ENCODE results near the gene ILF3. TPM values are rescaled to one million over a fixed set of nuclear protein-coding genes. Genes with fewer than 3 reads are reported as not detected.

ILF3 gene
- total RNA-seq, 2 experiments from 2014 or later, result 308 to 553 TPM

- Histone ChIP-seq H2AFZ (ENCODE audit: low read length) (peak within 1 kb of the TSS; percentile 52; the same call in 1 of the 2 replicates), H3K27ac (ENCODE audit: low read depth, low read length, poor library complexity, severe bottlenecking) (peak within 1 kb of the TSS; percentile 66), H3K4me3 (ENCODE audit: low read depth, low read length, poor library complexity, severe bottlenecking) (peak within 1 kb of the TSS; percentile 94), H3K9me3 (ENCODE audit: low read length) (no peaks in the 10 kb centered on the region), H3K36me3 (ENCODE audit: insufficient read depth, low read length) (peaks cover 33% of the 10 kb centered on the region), H4K20me1 (ENCODE audit: insufficient read depth, low read length) (peaks cover 15% of the 10 kb centered on the region), H3K79me2 (ENCODE audit: insufficient read depth, low read depth, low read length) (peaks cover 44% of the 10 kb centered on the region), H3K4me1 (ENCODE audit: insufficient read depth, low read length, poor library complexity, severe bottlenecking) (peaks cover 13% of the 10 kb centered on the region), H3K4me2 (ENCODE audit: low read length) (peak within 1 kb of the TSS; percentile 87), H3K9me2 (ENCODE audit: insufficient read depth, low read length) (no peaks in the 10 kb centered on the region)
- ChIA-PET CTCF (ENCODE audit: unreplicated experiment) (interaction anchor here (1.0 to 1.6 kb wide), 3 partner anchors 60 to 147 kb away, joined by 4 to 7 read pairs (median 4); no protein-coding TSS in a partner anchor), POLR2A (interaction anchor here (0.5 to 1.6 kb wide), 9 partner anchors 9 to 878 kb away, joined by 3 to 11 read pairs (median 3); partner anchors contain the start of gene TMED1)
- BruUV-seq (replicated peaks), result no TSS peak
- no peak for TF ChIP-seq EZH2phosphoT487 (IDR thresholded peaks at IDR 0.05; ENCODE audit: borderline replicate concordance, low read depth, low read length)
- peak; percentile 93 for TF ChIP-seq CTCF (conservative IDR thresholded peaks at IDR 0.05; ENCODE audit: low read length)
- peak; percentile 100 for DNase-seq (ENCODE audit: low spot score)
- intact Hi-C loops (cut with micrococcal nuclease; ENCODE audit: unreplicated experiment), result loop anchor here (1.0 kb wide), 6 partner anchors 42 to 147 kb away; no protein-coding TSS in a partner anchor
These were observed 63.4 kb downstream of the ILF3 start, which contains the start of gene DNM2 for GRCh38 chr19:10717356-10718204. TSS of gene DNM2 (plus strand) at chr19:10718079. CDS start at chr19:10718243, 164 bp downstream.

GRCh38 chr19:10718205-10719196 lies 64.4 kb downstream of the ILF3 start:
- H3K9me2 ChIP-seq (ENCODE audit: insufficient read depth, low read length), result no peaks in the 10 kb centered on the region
- H3K9me3 ChIP-seq (ENCODE audit: low read length), result no peaks in the 10 kb centered on the region
- DNase-seq (ENCODE audit: low spot score), result peak; percentile 63
- no TSS peak for BruUV-seq (replicated peaks)
- peaks cover 13% of the 10 kb centered on the region for H3K4me1 ChIP-seq (ENCODE audit: insufficient read depth, low read length, poor library complexity, severe bottlenecking)
- H2AFZ ChIP-seq (ENCODE audit: low read length), result peak overlapping the region; percentile 52; the same call in 1 of the 2 replicates
- intact Hi-C loops (cut with micrococcal nuclease; ENCODE audit: unreplicated experiment), result no loop called here
- H4K20me1 ChIP-seq (ENCODE audit: insufficient read depth, low read length), result peaks cover 15% of the 10 kb centered on the region
- H3K4me3 ChIP-seq (ENCODE audit: low read depth, low read length, poor library complexity, severe bottlenecking), result peak overlapping the region; percentile 94
- peak overlapping the region; percentile 87 for H3K4me2 ChIP-seq (ENCODE audit: low read length)
- peak overlapping the region; percentile 66 for H3K27ac ChIP-seq (ENCODE audit: low read depth, low read length, poor library complexity, severe bottlenecking)
- POLR2A ChIA-PET, result interaction anchor here (0.5 to 1.6 kb wide), 9 partner anchors 9 to 877 kb away, joined by 3 to 11 read pairs (median 3); partner anchors contain the start of gene TMED1
- peaks cover 30% of the 10 kb centered on the region for H3K36me3 ChIP-seq (ENCODE audit: insufficient read depth, low read length)
- peaks cover 52% of the 10 kb centered on the region for H3K79me2 ChIP-seq (ENCODE audit: insufficient read depth, low read depth, low read length)
- TF ChIP-seq CTCF (conservative IDR thresholded peaks at IDR 0.05; ENCODE audit: low read length), result no peak
- no peak for TF ChIP-seq EZH2phosphoT487 (IDR thresholded peaks at IDR 0.05; ENCODE audit: borderline replicate concordance, low read depth, low read length)
- CTCF ChIA-PET (ENCODE audit: unreplicated experiment), result interaction anchor here (0.6 to 1.6 kb wide), 4 partner anchors 51 to 146 kb away, joined by 4 to 7 read pairs (median 4); no protein-coding TSS in a partner anchor

Measured in OCI-LY7 (cell line).